SH-SY5Y (cell line): ENCODE results near the gene GALM.

Experiments
- GATA2 ChIP-seq: IDR thresholded peaks from 2 replicates; pipeline ENCODE4 v1.6.1; 2011; ENCODE audit warnings: mild to moderate bottlenecking, low read depth, low read length
- GATA3 ChIP-seq: IDR thresholded peaks from 2 replicates; pipeline ENCODE4 v1.6.1; 2011; ENCODE audit warnings: low read depth, mild to moderate bottlenecking, low read length, moderate library complexity

The GALM gene

GRCh38 chr2:38660282-38660681, 5.6 kb upstream of the GALM start:
- TF ChIP-seq GATA3 = no peak
- no peak for TF ChIP-seq GATA2

GRCh38 chr2:38661306-38661705, 4.6 kb upstream of the GALM start:
- TF ChIP-seq GATA2 (no peak), GATA3 (no peak)

DNA sequence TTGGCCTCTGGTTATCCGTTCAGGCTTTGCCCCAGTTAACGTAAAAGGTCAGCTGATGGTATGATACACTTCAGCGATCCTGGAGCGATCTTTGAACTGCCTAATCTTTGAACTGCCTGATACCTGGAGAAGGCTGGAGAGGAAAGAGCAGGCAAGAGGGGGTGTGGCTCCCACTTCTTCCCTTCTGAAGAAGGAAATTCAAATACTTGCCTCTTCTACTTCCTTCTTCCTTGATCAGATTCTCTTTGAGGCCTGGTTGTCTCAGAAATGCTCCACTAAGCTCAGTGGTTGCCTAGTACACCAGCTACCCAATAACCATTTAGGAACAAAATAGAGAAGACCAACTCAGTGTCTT, 619 bp downstream of the GALM start:
- TF ChIP-seq GATA2 = no peak
- TF ChIP-seq GATA3 = no peak

DNA sequence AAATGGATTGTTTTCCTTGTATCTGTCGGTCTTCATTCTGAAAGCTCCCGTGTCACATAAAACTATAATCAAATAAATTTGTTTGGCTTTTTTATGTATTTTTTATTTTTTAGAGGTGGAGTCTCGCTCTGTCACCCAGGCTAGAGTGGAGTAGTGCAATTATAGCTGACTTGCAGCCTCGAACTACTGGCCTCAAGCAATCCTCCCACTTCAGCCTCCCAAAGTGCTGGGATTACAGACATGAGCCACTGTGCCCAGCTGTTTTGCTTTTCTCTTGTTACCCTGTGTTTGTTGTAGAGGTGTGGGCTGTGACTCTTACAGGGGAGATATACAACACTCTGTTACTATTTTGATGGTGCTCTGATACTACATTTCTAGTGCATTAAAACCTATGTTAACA, 2.2 kb downstream of the GALM start:
- no peak for TF ChIP-seq GATA2

DNA sequence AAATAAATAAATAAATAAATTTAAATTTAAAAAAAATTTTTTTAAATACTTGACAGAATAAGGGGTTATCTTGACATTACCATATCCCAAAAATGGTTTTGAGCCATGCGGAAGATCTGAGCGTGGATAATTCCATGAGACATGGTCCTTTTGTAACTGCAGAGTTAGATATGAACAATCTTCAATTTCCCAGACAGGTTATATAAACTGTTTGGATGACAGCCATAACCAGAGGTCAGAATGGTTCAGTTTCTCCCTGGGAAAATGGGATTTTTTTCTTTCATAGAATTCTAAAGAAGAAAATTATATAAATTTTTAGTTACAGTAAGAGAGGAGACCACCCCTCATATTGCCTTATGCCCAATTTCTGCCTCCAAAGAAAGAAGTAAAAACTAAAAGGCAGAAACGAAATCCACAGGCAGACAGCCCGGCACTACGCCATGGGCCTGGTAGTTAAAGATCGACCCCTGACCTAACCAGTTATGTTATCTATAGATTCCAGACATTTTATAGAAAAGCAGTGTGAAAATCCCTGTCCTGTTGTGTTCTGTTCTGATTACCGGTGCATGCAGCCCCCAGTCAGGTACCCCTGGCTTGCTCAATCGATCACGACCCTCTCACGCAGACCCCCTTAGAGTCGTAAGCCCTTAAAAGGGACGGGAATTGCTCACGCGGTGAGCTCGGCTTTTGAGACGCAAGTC, 3.0 kb downstream of the GALM start:
- TF ChIP-seq GATA2 = no peak
- TF ChIP-seq GATA3 = no peak

GRCh38 chr2:38671303-38671702, 5.4 kb downstream of the GALM start:
- TF ChIP-seq GATA3 (no peak), GATA2 (no peak)

- TF ChIP-seq GATA2 (no peak), GATA3 (no peak)
These were observed 6.0 kb downstream of the GALM start for GRCh38 chr2:38671946-38672345.

- TF ChIP-seq GATA3 = no peak
- no peak for TF ChIP-seq GATA2
These were observed 6.8 kb downstream of the GALM start for GRCh38 chr2:38672445-38673391.

DNA sequence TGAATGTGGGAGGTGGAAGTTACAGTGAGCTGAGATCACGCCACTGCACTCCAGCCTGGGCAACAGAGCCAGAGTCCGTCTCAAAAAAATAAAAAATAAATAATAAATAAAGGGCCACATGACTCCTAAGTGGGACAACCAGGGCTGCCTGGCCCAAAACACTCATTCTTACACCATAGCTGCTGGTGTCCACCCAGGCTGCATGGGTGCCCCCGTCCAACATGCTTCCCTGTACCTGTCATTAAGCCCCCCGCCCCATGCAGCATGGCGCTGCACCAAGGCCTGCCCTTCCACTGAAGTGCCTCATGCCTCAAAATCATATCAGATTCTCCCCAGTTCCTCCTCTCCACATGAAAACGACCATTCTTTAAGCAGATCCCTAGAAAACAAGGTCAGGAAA, 10.8 kb downstream of the GALM start:
- no peak for TF ChIP-seq GATA3
- TF ChIP-seq GATA2 = no peak

GRCh38 chr2:38682008-38682575, 16.2 kb downstream of the GALM start:
- TF ChIP-seq GATA3 = no peak
- TF ChIP-seq GATA2 = no peak

GRCh38 chr2:38683766-38684165, 17.9 kb downstream of the GALM start:
- TF ChIP-seq GATA3 (no peak), GATA2 (no peak)

DNA sequence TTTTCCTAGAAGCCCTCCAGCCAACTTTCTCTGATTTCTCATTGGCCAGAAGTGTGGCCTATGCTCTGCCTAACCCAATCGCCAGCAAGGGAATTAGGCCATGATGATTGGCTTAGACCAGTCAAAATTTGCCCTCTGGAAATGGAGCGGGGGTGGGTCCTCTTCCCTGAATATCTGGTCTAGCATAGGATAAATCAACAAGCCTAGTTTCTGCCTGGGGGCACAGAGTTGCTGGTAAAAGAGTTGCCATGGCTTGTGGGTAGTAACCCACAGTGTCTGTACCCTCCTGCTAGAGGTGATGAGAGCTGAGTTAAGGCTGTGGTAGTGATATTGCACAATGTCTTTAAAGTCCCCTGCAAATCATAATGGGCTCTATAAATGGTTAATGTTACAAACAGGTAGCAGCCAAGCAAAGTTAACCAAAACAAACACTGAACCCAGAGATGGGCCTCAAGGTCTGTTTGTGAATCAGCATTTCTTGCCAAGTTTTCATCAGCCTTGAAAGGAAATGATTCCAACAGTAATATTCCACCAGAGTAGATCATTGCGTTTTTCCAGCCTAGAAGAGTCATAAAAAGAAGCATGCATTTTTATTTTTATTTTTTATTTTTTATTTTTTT, 19.3 kb downstream of the GALM start:
- TF ChIP-seq GATA2 = no peak
- TF ChIP-seq GATA3 = no peak

DNA sequence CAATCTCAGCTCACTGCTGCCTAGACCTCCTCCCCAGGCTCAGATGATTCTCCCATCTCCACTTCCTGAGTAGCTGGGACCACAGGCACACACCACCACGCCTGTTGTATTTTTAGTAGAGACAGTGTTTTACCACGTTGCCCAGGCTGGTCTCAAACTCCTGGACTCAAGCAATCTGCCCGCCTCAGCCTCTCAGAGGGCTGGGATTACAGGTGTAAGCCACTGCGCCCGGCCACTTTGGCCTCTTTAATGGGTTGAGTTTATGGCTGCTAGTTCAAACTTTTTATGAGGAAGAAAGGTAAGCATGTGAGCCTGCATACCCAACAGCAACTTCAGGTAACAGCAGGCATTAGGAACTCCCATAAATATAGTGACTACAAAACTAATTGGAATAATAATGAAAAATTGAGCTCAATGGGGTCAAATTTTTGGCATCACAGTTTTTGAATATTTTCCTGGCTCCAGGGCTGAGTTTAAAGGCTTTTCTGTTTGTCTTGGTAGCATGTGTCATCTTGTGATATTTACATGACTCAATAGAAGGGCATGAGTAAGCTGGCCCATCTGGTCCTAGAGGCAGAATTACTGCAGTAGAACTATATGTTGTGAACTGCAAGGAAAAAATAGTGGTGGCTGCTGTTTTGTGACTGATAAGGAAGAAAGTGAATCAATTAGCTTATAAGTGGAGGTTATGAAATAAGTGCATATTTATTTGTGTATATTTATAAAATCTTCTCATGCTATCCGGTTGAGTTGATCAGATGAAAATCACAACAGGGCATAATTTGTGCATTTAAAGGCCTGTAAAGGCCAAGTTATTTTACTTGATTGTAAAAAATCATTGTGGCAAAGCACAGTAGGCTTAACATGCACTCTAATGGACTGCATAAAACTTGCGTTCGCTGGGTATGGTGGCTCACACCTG, 24.8 kb downstream of the GALM start:
- TF ChIP-seq GATA3 (no peak), GATA2 (no peak)
